ENCODE results near the gene KIF6. TPM values are rescaled to one million over a fixed set of nuclear protein-coding genes. Genes with fewer than 3 reads are reported as not detected.

KIF6 gene
- total RNA-seq, 1 experiment from 2014 or later: not detected

DNA sequence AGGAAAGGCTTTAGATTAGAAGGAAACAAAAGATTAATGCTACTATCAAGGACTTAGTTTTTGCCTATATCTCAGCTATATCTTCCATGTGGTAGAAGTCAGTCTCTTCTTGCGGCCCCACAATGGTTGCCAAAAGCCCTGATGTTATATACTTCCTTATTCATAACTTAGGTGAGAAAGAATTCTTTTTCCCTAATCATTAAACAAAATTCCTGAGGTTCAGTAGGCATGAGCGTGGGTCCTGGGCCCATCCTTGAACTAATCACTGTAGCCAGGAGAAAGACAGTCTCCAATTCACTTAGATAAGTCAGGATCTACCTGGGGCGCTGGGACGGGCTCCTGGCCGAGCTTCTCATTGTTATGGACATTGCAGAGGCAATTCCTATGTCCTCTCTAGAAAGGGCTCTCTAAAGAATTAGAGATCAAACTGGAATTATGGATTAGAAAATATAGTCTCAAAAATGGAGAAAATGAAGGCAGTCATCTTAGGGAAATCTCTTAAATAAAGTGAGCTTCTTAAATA, 134.3 kb downstream of the KIF6 start:
- no peak for TF ChIP-seq SP1 (IDR thresholded peaks at IDR 0.05; ENCODE audit: low read depth)
- TF ChIP-seq EGR1 (IDR thresholded peaks at IDR 0.05; ENCODE audit: low read depth): no peak
- TF ChIP-seq POLR2A (IDR thresholded peaks at IDR 0.05; ENCODE audit: borderline replicate concordance, extremely low read depth, insufficient read depth, insufficient read length): no peak
- TF ChIP-seq TCF7L2 (IDR thresholded peaks at IDR 0.05; ENCODE audit: borderline replicate concordance, extremely low read depth, insufficient read depth, insufficient read length): no peak
- TF ChIP-seq ZNF274 (IDR thresholded peaks at IDR 0.05; ENCODE audit: low read depth, low read length): no peak
- H3K4me2 ChIP-seq (ENCODE audit: low read length): no peak overlapping the region
- H3K4me1 ChIP-seq (ENCODE audit: control insufficient read depth in 1 of 2, insufficient read depth in 2 of 2, low read length in 2 of 2): no peaks in the 10 kb centered on the region
- ChIA-PET CTCF (no interaction called here), RAD21 (ENCODE audit: low non-redundant PET in 1 of 2, low total read pairs in 2 of 2, uncharacterized antibody in 2 of 2, unreplicated experiment in 2 of 2) (no interaction called here), POLR2A (interaction anchor here (0.6 kb wide), 1 partner anchor 272 kb away, joined by 3 read pairs; no protein-coding TSS in a partner anchor)
- no peaks in the 10 kb centered on the region for H3K79me2 ChIP-seq (ENCODE audit: insufficient read depth, low read length)
- H3K4me3 ChIP-seq (replicated peaks in 1 of 2; ENCODE audit: low read depth in 1 of 2, low read length in 2 of 2): no peak overlapping the region
- BruUV-seq (replicated peaks): no TSS peak
- DNase-seq (ENCODE audit: low read depth, low spot score): no peak
- H3K27me3 ChIP-seq (ENCODE audit: insufficient read depth, low read length): peaks cover 32% of the 10 kb centered on the region
- no peak for ATAC-seq
- H3K27ac ChIP-seq (ENCODE audit: low read depth, low read length): no peak overlapping the region
- H3K9me3 ChIP-seq (ENCODE audit: control insufficient read depth in 1 of 2, insufficient read depth in 1 of 2, low read depth in 1 of 2, low read length in 2 of 2): no peaks in the 10 kb centered on the region
- intact Hi-C loops (cut with micrococcal nuclease): no loop called here
- no peaks in the 10 kb centered on the region for H4K20me1 ChIP-seq (ENCODE audit: insufficient read depth)
- H3K36me3 ChIP-seq (ENCODE audit: control insufficient read depth in 1 of 2, insufficient read depth in 2 of 2, low read length in 2 of 2): no peaks in the 10 kb centered on the region
- no peak overlapping the region for H2AFZ ChIP-seq (ENCODE audit: low read depth, low read length, poor library complexity, severe bottlenecking)
- no peak overlapping the region for H3K9ac ChIP-seq (ENCODE audit: low read length)
- H3K9me2 ChIP-seq (ENCODE audit: insufficient read depth): no peaks in the 10 kb centered on the region

GRCh38 chr6:39587080-39587479, 138.1 kb downstream of the KIF6 start:
- POLR2A ChIA-PET: no interaction called here
- RAD21 ChIA-PET (ENCODE audit: low non-redundant PET in 1 of 2, low total read pairs in 2 of 2, uncharacterized antibody in 2 of 2, unreplicated experiment in 2 of 2): no interaction called here
- CTCF ChIA-PET: no interaction called here

More at GRCh38 chr6:39587080-39587479, 138.1 kb downstream of the KIF6 start:
- BruUV-seq (replicated peaks): no TSS peak
- ATAC-seq (no peak), DNase-seq (ENCODE audit: low read depth, low spot score) (no peak)
- Histone ChIP-seq H3K4me3 (replicated peaks in 1 of 2; ENCODE audit: low read depth in 1 of 2, low read length in 2 of 2) (no peak overlapping the region), H3K4me1 (ENCODE audit: control insufficient read depth in 1 of 2, insufficient read depth in 2 of 2, low read length in 2 of 2) (no peaks in the 10 kb centered on the region), H3K79me2 (ENCODE audit: insufficient read depth, low read length) (no peaks in the 10 kb centered on the region), H3K27me3 (ENCODE audit: insufficient read depth, low read length) (peaks cover 14% of the 10 kb centered on the region), H3K36me3 (ENCODE audit: control insufficient read depth in 1 of 2, insufficient read depth in 2 of 2, low read length in 2 of 2) (no peaks in the 10 kb centered on the region), H3K9ac (ENCODE audit: low read length) (no peak overlapping the region), H3K9me2 (ENCODE audit: insufficient read depth) (no peaks in the 10 kb centered on the region), H3K4me2 (ENCODE audit: low read length) (no peak overlapping the region), H2AFZ (ENCODE audit: low read depth, low read length, poor library complexity, severe bottlenecking) (no peak overlapping the region), H4K20me1 (ENCODE audit: insufficient read depth) (no peaks in the 10 kb centered on the region), H3K9me3 (ENCODE audit: control insufficient read depth in 1 of 2, insufficient read depth in 1 of 2, low read depth in 1 of 2, low read length in 2 of 2) (no peaks in the 10 kb centered on the region), H3K27ac (ENCODE audit: low read depth, low read length) (no peak overlapping the region)
- TF ChIP-seq SRF (IDR thresholded peaks at IDR 0.05; ENCODE audit: low read depth) (no peak), ZFX (IDR thresholded peaks at IDR 0.05) (no peak), YY1 (IDR thresholded peaks at IDR 0.05; ENCODE audit: extremely low read depth, insufficient replicate concordance, low read depth, low read length) (no peak), POLR2A (IDR thresholded peaks at IDR 0.05; ENCODE audit: borderline replicate concordance, extremely low read depth, insufficient read depth, insufficient read length) (no peak), CTCF (IDR thresholded peaks at IDR 0.05 in 2 of 3, conservative IDR thresholded peaks at IDR 0.05 in 1 of 3; ENCODE audit: borderline replicate concordance in 1 of 3, insufficient read depth in 1 of 3, low read depth in 2 of 3, low read length in 2 of 3) (no peak), RAD21 (IDR thresholded peaks at IDR 0.05; ENCODE audit: low read depth) (no peak), EZH2 (IDR thresholded peaks at IDR 0.05) (no peak), POLR2AphosphoS5 (IDR thresholded peaks at IDR 0.05; ENCODE audit: low read depth, low read length) (no peak), REST (IDR thresholded peaks at IDR 0.05; ENCODE audit: low read depth) (no peak), TCF7L2 (IDR thresholded peaks at IDR 0.05; ENCODE audit: borderline replicate concordance, extremely low read depth, insufficient read depth, insufficient read length) (no peak), FOSL1 (IDR thresholded peaks at IDR 0.05; ENCODE audit: low read depth) (no peak)
- TF ChIP-seq, protein P1, sequence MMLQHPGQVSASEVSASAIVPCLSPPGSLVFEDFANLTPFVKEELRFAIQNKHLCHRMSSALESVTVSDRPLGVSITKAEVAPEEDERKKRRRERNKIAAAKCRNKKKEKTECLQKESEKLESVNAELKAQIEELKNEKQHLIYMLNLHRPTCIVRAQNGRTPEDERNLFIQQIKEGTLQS (IDR thresholded peaks at IDR 0.05): no peak
- intact Hi-C loops (cut with micrococcal nuclease): no loop called here
